Kidney glomerular epithelial cell (primary cell): ENCODE results near the gene SPTLC2.
"Not testable (repeated sequence)": the region's sequence is repeated elsewhere in the genome, so short reads cannot be mapped to it uniquely, and the experiment has no call there.

Source experiments
- DNase-seq: peaks from one replicate; lab custom pipeline; 2025; lab: John Stamatoyannopoulos, UW

Gene SPTLC2

DNA sequence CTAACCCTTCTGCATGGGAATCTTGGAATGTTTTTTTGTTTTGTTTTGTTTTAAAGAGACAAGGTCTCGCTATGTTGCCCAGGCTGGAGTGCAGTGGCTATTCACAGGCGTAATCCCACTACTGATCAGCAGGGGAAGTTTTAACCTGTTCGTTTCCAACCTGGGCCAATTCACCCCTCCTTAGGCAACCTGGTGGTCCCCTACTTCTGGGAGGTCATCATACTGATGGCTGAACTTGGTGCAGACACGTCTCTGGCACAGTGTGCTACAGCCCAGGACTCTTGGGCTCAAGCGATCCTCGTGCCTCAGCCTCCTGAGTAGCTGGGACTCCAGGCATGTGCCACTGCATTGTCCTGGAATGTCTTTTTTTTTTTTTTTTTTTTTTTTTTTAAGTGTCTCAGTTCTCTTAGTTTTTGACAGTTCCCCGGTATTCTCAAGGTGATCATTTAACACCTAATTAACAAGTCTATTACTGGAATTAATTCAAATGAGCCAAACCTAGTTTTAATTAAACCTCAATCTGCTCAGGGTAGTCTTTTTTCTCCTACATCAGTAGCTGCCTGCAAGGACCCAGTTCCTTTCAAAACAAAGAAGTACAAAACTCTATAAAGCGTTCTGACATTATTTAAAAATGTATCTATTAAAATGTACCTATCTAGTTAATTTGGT is 68.8 kb downstream of the SPTLC2 start:
- no peak for DNase-seq

DNA sequence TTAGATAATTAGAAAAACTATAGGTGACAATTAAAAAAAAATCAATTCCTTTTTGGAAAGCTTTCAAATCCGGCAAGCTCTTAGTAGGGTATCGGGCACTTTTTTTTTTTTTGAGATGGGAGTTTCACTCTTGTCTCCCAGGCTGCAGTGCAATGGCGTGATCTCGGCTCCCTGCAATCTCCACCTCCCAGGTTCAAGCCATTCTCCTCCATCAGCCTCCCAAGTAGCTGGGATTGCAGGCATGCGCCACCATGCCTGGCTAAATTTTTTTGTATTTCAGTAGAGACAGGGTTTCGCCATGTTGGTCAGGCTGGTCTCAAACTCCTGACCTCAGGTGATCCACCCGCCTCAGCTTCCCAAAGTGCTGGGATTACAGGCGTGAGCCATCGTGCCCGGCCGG is 71.3 kb downstream of the SPTLC2 start:
- not testable (repeated sequence) for DNase-seq

DNA sequence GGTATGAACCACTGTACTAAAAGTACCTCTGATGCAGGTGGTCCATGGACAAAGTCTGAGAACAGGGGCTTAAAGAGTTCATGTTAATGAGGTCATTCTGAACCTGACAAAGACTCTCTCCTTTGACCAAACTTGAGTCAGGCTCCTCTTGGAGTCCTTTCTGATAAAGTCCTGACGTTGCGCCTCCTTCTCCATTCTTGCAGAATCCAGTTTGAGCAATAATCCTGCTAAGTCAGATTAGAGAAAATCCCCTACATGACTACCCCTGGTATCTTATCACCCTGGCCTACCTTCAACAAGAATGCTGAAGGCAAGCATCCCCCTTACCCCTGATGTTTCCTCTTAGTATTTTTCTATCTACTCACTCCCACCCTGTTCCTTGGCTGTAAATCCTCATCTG is 71.9 kb downstream of the SPTLC2 start:
- no peak for DNase-seq

DNA sequence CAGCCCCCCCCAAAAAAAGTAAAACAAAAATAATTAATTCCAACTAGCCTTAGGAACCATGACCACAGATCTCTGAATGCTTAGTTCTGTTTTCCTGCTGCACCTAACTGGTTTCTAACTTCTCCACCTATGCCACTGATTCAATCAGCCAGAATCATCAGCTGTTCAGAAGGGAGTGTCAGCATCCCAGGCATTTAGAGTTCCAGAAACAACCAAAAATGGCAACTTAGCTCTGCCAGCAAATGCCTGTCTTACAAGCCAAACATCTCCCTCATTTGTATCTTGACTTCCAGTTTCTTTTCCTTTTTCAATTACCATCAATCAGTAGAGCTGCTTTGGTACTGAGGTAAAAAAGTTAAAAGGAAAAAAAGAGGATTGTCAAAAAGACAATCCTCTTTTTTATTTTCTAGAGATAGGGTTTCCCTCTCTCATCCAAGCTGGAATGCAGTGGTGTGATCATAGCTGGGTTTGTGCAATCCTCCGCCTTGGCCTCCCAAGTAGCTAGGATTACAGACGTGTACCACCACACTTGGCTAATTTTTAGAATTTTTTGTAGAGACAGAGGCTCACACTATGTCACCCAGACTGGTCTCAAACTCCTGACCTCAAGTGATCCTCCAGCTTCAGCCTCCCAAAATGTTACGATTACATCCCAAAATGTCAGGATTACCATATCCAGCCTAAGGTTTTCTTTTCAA is 72.7 kb downstream of the SPTLC2 start:
- no peak for DNase-seq

DNA sequence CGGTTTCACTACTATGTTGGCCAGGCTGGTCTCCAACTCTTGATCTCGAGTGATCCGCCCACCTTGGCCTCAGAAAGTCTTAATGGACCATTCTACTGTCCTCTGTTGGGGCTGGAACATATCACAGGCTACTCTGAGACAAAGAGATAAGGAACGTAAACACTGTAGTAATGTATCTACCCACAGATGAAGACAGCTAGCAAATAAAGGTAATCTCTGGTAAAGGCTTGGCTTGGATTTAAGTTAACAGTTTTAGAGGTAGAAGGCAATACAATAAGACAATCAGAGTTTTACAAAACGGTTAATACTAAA is 73.2 kb downstream of the SPTLC2 start:
- DNase-seq = no peak

DNA sequence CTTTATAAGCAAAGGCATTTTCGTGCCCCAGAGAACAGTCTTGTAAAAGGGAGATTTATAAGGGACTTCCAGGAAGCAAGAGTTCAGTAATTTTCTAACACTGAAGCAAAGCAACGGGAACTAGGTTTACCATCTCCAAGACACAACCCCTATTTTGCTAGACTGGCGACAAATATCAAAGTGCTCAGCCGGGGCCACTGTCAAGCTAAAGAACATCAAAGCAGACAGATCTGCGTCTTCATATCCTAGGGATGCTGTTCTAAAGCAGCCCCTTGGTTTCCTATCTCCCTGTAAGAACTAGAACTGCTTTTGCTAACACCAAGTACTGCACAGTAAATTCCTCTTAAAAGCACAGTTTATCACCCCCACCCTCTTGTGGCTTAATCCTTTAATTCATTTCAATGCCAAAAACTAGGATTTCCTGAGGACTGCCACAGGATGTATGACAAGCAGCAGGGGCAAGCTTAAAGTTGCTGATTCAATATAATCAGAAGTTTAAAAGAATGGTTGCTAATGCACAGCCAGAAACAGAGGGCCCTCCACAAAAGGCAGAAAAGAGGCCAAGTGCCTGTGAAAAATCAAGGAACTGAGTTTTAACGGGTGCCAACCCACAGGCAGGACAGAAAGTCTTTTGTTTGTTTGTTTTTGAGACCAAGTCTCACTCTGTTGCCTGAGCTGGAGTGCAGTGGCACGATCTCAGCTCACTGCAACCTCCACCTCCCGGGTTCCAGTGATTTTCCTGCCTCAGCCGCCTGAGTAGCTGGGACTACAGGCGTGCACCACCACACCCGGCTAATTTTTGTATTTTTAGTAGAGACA is 73.8 kb downstream of the SPTLC2 start:
- DNase-seq = no peak

DNA sequence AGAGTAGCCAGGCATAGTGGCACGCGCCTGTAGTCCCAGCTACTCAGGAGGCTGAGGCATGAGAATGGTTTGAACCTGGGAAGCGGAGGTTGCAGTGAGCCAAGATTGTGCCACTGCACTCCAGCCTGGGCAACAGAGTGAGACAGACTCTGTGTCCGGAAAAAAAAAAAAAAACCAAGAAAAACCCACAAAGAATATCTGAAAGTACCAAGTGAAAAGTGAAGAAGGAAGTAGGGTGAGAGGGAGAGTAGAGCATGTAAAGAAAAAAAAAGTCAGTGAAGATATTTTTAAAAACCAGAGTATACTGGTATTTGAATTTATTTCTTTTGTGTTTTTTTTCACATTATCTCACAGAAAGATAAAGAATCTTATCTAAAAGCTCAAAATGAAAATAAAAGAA is 74.5 kb downstream of the SPTLC2 start:
- no peak for DNase-seq

DNA sequence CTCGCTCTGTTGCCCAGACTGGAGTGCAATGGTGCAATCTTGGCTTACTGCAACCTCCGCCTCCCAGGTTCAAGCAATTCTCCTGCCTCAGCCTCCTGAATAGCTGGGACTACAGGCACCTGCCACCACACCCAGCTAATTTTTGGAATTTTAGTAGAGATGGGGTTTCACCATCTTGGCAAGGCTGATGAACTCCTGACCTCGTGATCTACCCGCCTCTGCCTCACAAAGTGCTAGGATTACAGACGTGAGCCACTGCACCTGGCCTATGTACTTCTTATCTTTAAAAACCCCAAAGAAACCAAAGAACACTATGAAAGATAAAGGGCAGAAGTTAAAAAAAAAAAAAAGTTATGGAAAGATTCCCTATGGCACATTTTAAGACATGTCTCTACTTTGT is 79.5 kb downstream of the SPTLC2 start:
- DNase-seq = not testable (repeated sequence)

DNA sequence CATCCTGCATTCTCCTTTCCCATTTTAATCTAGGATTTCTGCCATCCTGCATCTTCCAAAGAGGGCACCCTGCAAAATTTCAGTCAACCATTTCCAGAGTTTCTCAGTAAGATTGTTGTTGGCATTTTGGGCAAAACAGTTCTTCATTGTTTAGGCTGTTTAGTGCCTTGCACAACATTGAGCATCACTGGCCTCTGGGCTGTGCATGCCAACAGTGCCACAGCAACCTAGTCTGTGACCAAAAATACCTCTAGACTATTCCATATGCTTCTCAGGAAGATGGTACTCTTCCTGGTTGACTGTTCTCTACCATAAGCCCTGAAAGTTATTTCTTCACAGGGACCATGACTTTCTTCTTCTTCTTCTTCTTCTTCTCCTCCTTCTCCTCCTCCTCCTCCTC is 85.4 kb downstream of the SPTLC2 start:
- DNase-seq = no peak

DNA sequence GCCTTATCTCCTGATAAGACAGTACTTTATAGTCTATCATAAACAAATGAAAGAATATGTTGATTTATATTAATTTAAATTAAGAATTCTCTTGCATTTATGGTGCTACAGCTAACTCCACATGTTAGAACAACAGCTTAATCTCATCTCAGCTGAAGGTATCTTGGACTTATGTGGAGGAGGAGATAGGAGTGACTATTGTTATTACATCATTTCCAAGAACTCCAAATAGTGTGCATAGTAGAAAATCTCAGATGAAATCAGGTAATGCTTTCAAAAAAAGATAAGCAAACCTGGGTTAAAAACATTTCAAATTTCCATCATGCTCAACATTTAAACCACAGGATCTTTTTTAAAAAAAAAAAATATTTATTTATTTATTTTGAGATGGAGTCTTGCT is 86.5 kb downstream of the SPTLC2 start:
- no peak for DNase-seq

DNA sequence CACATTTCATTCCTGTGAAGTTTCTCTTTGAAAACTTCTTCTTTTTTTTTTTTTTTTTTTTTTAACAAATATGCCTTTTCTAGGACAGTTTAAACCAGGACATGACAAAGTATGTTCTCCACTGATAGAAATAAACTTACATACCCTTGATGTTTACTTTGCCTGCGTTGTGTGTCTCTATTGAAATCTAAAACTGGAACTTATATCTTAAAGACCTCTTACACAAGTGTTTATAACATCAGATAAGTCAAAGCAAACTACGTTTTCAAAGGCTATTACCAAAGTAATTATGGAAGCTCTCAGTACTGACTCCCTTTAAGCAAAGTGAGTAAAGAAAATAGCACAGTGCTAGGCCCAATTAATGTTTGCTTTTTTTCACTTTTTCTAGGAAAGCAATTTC is 87.2 kb downstream of the SPTLC2 start:
- no peak for DNase-seq

DNA sequence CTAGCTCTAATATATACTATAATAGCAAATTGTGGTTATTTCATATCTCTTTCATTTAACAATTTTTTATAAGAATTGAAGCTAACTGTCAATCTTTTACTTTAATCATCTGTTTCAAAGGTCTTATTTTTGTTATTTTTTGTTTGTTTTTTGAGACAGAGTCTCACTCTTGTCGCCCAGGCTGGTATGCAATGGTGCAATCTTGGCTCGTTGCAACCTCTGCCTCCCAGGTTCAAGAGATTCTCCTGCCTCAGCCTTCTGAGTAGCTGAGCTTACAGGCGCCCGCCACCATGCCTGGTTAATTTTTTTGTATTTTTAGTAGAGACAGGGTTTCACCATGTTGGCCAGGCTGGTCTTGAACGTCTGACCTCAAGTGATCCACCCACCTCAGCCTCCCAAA is 87.7 kb downstream of the SPTLC2 start:
- not testable (repeated sequence) for DNase-seq

DNA sequence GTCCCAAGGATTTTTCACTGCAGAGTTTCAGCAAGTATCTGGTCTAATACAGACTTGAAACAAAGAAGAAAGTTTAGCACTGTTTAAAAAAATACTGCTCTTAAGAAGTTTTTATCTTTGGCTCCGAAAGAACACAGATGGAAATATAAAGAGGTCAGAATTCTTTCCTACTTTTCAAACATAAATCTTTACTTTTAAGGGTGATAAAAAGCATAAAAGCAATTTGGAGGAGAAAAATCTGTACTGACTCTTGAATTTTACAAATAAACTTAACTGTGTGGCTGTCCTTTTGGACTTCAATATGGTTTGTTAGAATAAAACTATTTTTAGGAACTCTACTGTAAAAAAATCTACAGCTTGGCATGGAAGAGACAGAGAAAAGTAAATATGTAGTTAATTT is 90.2 kb downstream of the SPTLC2 start:
- DNase-seq = no peak

DNA sequence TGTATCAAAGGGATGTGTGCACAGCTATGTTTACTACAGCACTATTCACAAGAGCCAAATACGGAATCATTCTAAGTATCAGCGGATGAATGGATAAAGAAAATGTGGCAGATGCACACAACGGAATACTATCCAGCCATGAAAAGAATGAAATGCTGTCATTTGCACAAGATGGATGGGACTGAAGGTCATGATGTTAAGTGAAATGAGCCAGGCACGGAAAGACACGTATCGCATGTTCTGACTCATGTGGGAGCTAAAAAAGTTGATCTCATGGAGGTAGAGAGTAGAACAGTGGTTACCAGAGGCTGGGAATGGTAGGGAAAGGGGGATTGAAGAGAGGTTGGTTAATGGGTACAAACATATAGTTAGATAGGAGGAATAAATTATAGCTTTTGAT is 91.9 kb downstream of the SPTLC2 start:
- DNase-seq = no peak

DNA sequence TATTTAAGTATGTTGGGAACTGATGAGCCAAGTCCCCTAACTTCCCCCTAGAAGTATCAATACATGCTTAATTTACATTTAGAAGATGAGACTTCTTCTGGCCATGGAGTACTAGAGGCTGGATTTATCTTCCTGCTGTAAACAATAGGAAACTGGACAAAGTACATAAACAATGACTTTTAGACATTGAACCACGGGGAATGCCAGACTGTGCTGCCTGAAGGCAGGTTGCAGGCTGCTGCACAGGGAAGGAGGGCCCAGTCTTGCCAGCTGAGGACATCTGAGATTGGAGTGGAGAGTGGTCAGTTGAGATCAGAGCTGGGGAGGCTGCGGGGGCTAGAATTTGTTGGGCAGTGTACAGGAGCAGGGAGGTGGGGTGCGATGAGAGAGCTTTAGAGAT is 93.3 kb downstream of the SPTLC2 start:
- DNase-seq = no peak

DNA sequence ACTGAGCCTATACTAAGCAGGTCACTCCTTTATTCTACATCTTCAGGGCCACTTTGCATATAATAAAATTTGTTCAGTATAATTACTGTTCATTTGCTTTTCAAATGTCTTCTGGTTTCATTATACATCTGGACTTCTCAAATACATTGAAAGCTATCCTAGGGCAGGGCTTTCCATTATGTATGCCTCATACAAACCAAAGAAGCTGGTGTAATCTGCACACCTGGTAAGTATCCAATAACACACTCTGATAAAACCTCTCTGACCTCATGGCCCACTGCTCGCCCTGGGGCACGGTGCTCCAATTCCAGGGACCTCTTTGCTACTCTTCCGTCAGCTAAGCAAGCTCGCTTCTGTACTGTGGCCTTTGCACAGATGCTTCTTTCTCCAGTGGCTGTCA is 95.9 kb downstream of the SPTLC2 start:
- no peak for DNase-seq

DNA sequence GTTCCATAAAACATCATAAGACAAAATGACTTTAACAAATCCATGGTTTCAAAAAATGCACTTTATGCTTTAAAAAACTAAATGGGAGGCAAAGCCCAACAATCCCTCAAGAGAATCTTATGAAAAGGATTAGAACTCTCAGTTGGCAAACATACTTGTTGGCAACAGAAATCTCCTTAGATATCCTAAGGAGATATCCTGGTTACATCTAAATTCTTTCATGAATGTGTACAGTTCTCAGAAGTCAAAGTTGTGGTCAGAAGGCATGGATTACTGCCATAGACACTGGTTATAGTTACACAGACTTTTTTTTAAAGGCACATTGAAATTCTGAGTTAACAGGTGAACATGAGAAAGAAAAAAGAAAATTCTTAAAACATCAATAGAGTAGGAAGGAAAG is 100.3 kb downstream of the SPTLC2 start:
- DNase-seq = no peak

DNA sequence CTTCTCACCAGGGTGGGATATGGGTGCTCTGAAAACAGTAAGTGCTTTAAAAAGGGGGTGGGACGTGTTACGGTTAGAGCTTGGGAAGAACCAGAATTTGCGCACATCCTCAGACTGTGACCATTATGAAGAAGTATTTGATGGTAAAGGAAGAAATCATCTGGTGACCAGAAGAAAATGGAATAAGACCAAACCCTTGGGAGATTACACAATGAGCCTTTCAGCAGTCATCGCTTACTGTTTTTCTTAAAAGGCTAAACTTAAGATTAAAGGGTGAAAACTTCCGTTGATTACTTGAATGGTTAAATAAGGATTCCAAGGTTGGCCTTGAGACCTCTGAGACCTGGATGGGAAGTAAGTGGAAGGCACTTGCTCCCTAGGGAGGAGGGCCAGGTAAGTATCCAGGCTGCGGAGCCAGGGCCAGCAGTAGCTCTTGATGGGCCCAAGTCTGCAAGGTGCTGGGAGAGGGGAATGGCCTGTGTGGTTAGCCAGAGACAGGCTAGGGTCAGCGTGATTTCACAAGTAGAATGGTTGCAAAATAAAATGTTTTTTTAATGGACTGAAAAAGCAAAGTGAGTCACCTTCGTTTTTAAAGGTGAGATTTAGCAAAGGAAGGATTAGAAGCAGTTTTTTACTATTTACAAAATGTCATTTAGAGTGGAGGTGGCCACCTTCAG is 104.8 kb downstream of the SPTLC2 start:
- no peak for DNase-seq

DNA sequence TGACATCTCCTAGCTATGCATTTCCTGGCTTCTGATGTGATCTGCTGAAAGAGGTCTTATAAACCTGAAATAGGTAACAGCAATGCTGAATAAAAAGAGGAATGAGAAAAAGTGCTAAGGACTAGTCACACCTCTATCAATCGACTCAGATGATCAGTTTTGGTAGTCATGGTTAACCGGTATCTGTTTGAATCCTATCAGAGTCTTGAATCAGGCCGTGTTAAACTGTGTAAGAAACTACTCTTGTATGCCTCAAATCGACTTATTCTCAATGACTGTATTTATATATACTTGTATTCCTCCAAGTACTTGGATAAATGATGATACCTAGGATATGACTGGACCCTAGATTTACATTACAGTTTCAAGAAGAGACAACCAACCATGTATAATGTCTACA is 107.1 kb downstream of the SPTLC2 start:
- DNase-seq = no peak

DNA sequence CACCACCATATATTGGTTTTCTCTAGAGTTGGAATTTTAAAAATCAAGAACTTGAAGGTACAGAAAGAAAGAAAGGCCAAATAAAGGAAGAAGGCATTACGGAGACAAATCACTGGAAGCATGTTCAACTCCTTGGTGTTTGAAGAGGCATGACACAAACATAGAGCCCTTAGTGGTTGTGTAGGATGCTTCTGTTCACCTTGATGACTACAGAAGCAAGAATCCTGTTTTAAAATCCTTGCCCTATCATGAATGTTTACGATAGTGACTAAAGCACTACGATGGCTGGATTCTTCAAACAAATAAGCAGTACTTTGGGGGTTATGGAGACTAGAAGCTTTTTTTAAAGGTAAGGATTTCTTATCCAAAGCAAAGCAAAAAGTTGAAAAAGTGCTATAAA is 107.6 kb downstream of the SPTLC2 start:
- peak; percentile 5 for DNase-seq

DNA sequence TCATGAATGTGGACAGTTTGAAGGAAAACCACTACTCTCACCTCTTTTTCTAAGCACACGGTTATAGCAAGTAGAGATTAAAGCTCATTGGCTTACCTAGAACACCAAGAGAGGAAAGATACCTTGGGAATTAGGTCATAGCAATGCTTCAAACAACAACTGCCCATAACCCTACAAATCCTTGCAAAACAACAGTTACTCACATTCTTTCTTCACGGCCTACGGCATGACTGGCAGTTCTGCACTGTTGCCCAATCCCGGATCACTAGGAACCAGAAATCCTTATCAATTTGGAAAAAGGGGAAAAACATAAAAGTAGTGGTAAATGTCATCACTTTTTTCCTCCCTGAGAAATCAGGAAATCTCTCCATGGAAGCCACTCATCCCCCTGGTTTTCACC is 108.2 kb downstream of the SPTLC2 start:
- peak; percentile 78 for DNase-seq

DNA sequence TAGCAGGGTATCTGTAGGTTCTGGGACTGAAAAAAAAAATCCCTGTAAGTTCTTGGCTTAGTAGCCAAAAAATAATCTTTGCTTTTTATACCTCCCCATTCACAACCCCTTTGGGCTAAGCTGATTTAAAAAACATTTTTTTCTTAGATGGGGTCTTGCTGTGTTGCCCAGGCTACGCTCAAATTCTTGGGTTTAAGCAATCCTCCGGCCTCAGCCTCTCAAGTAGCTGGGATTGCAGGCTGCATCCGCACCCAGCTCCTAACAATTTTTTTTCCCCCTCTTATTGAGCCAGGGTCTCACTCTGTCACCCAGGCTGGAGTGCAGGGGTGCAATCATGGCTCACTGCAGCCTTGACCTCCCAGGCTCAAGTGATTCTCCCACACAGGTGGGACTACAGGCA is 108.7 kb downstream of the SPTLC2 start:
- DNase-seq = no peak

DNA sequence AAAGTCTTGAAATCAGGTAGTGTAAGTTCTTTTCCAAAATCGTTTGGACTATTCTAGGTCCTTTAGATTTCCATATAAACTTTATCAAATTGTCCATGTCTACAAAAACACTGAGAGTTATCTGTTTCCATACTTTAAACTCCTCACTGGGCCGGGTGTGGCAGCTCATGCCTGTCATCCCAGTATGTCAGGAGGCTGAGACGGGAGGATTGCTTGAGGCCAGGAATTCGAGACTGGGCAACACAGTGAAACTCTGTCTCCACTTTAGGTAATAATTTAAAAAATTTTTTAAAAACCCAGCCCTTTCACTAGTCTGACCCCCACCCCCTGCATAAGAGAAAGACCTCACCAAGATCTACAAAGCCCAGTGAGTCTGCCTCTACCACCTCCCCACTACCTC is 111.4 kb downstream of the SPTLC2 start:
- no peak for DNase-seq
